ENCODE results near the gene IQSEC1. TPM values are rescaled to one million over a fixed set of nuclear protein-coding genes. Genes with fewer than 3 reads are reported as not detected.

IQSEC1 gene
- polyA plus RNA-seq, 1 donor (not counting 4 experiments of a cell fraction or from before 2014, with no cell fraction given), result 2.8 TPM

DNA sequence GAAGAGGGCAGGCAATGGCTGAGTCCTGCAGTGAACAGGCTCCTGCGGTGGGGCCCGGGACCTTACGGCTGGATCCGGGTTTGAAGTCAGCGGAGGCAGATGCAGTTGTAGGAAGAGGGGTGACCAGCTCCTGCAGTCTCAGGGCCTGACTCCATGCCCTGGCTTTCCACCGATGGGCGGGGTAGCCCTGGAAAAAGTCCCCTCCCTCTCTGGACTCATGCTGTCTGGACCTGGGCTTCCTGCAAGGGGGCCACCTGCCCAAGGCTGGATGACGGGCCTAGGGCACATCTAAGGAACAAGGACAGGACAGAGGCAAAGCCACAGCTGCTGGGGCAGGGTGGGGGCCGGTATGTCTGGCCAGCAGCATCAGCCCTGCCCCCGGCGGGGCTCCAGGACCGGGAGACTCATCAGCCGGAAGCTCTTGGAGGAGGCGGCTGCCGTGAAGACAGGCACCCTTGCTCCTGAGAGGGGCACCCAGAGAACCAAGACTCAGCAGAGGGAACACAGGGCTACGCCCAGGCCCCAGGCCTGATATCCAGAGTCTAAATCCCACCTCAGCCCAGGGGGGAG lies 12.8 kb downstream of the IQSEC1 start:
- Histone ChIP-seq H4K20me1 (ENCODE audit: control insufficient read depth, extremely low read depth, insufficient read depth, low read length) (no peaks in the 10 kb centered on the region), H3K27ac (ENCODE audit: control insufficient read depth, insufficient read depth, low read length) (no peak overlapping the region), H3K4me2 (ENCODE audit: control insufficient read depth, extremely low read depth, insufficient read depth, low read depth, low read length) (no peak overlapping the region), H3K9me1 (ENCODE audit: control insufficient read depth, extremely low read depth, insufficient read depth, low read length) (no peaks in the 10 kb centered on the region), H3K36me3 (ENCODE audit: control insufficient read depth in 2 of 2, extremely low read depth in 1 of 2, insufficient read depth in 2 of 2, low read length in 2 of 2) (no peaks in the 10 kb centered on the region), H2AFZ (ENCODE audit: control insufficient read depth, low read length) (no peak overlapping the region), H3K9ac (ENCODE audit: control insufficient read depth, extremely low read depth, insufficient read depth, low read length) (no peak overlapping the region), H3K9me3 (ENCODE audit: control insufficient read depth, low read depth, low read length) (no peaks in the 10 kb centered on the region), H3K27me3 (ENCODE audit: control insufficient read depth, extremely low read depth, insufficient read depth, low read length) (peaks cover 4% of the 10 kb centered on the region), H3K4me1 (ENCODE audit: control insufficient read depth, extremely low read depth, insufficient read depth, low read length) (no peaks in the 10 kb centered on the region), H3K79me2 (ENCODE audit: control insufficient read depth, insufficient read depth, low read length) (no peaks in the 10 kb centered on the region), H3K4me3 (ENCODE audit: control insufficient read depth in 2 of 3, extremely low read depth in 1 of 3, insufficient read depth in 2 of 3, low read depth in 1 of 3, low read length in 3 of 3) (no peak overlapping the region)
- no peak for DNase-seq (ENCODE audit: low read depth, low spot score)
- FAIRE-seq, result no peak
- dilution Hi-C loops (cut with MboI; ENCODE audit: extremely low pct_ligation_motif_present, low sequenced_read_pairs), result no loop called here
- TF ChIP-seq, protein P1, sequence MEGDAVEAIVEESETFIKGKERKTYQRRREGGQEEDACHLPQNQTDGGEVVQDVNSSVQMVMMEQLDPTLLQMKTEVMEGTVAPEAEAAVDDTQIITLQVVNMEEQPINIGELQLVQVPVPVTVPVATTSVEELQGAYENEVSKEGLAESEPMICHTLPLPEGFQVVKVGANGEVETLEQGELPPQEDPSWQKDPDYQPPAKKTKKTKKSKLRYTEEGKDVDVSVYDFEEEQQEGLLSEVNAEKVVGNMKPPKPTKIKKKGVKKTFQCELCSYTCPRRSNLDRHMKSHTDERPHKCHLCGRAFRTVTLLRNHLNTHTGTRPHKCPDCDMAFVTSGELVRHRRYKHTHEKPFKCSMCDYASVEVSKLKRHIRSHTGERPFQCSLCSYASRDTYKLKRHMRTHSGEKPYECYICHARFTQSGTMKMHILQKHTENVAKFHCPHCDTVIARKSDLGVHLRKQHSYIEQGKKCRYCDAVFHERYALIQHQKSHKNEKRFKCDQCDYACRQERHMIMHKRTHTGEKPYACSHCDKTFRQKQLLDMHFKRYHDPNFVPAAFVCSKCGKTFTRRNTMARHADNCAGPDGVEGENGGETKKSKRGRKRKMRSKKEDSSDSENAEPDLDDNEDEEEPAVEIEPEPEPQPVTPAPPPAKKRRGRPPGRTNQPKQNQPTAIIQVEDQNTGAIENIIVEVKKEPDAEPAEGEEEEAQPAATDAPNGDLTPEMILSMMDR (optimal IDR thresholded peaks at IDR 0.05 in 1 of 3, IDR thresholded peaks at IDR 0.05 in 1 of 3, conservative IDR thresholded peaks at IDR 0.05 in 1 of 3; ENCODE audit: extremely low read depth in 1 of 3, insufficient read depth in 2 of 3, low read length in 3 of 3), result no peak
- TF ChIP-seq EZH2 (IDR thresholded peaks at IDR 0.05; ENCODE audit: low read length), result no peak

DNA sequence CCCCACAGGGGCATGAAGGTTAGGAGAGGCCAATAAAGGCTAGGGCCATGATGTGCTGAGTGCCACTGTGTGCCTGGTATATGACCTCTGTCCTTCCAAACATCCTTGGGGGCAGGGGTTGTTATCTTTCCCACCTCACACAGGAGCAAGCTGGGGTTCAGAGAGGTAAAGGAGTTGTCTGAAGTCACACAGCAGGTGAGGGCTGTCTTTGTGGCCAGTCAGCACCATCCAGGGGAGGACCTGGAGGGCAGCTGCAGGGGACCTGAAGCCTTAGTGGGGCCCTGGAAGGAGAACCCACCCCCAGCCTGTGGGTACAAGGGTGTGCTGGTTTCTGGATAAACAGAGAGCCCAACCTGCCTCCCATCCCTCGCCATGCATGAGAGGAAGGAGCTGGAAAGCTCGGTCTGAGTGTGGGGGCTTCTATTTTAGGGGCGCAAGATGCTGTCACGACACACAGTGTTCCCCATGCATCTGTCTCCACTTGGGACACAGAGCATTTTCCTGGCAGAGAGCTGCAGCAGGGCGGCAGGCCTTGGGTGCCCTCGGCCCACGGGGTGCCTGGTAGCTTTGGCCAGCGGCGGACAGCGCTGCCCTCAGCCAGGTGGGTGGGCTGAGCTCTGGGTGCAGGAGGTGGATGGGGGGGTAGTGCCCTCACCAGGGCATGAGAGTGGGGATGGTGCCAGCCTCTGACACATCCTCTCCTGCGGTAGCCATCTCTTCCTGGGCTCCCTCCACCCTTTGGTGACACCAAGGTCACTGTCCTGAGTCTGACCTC lies 14.7 kb downstream of the IQSEC1 start:
- no peaks in the 10 kb centered on the region for H3K9me1 ChIP-seq (ENCODE audit: control insufficient read depth, extremely low read depth, insufficient read depth, low read length)
- H3K4me2 ChIP-seq (ENCODE audit: control insufficient read depth, extremely low read depth, insufficient read depth, low read depth, low read length), result no peak overlapping the region
- no peak overlapping the region for H3K4me3 ChIP-seq (ENCODE audit: control insufficient read depth in 2 of 3, extremely low read depth in 1 of 3, insufficient read depth in 2 of 3, low read depth in 1 of 3, low read length in 3 of 3)
- H3K9me3 ChIP-seq (ENCODE audit: control insufficient read depth, low read depth, low read length), result no peaks in the 10 kb centered on the region
- FAIRE-seq, result no peak
- TF ChIP-seq, protein P1 (optimal IDR thresholded peaks at IDR 0.05 in 1 of 3, IDR thresholded peaks at IDR 0.05 in 1 of 3, conservative IDR thresholded peaks at IDR 0.05 in 1 of 3; ENCODE audit: extremely low read depth in 1 of 3, insufficient read depth in 2 of 3, low read length in 3 of 3), result no peak
- TF ChIP-seq EZH2 (IDR thresholded peaks at IDR 0.05; ENCODE audit: low read length), result no peak
- H3K36me3 ChIP-seq (ENCODE audit: control insufficient read depth in 2 of 2, extremely low read depth in 1 of 2, insufficient read depth in 2 of 2, low read length in 2 of 2), result no peaks in the 10 kb centered on the region
- no peak for DNase-seq (ENCODE audit: low read depth, low spot score)
- H4K20me1 ChIP-seq (ENCODE audit: control insufficient read depth, extremely low read depth, insufficient read depth, low read length), result no peaks in the 10 kb centered on the region
- H3K79me2 ChIP-seq (ENCODE audit: control insufficient read depth, insufficient read depth, low read length), result no peaks in the 10 kb centered on the region
- no peak overlapping the region for H3K27ac ChIP-seq (ENCODE audit: control insufficient read depth, insufficient read depth, low read length)
- H3K9ac ChIP-seq (ENCODE audit: control insufficient read depth, extremely low read depth, insufficient read depth, low read length), result no peak overlapping the region
- H3K27me3 ChIP-seq (ENCODE audit: control insufficient read depth, extremely low read depth, insufficient read depth, low read length), result peaks cover 10% of the 10 kb centered on the region
- dilution Hi-C loops (cut with MboI; ENCODE audit: extremely low pct_ligation_motif_present, low sequenced_read_pairs), result no loop called here
- H2AFZ ChIP-seq (ENCODE audit: control insufficient read depth, low read length), result no peak overlapping the region
- H3K4me1 ChIP-seq (ENCODE audit: control insufficient read depth, extremely low read depth, insufficient read depth, low read length), result no peaks in the 10 kb centered on the region
